ENCODE measurements around the gene EXOC2.

DNA sequence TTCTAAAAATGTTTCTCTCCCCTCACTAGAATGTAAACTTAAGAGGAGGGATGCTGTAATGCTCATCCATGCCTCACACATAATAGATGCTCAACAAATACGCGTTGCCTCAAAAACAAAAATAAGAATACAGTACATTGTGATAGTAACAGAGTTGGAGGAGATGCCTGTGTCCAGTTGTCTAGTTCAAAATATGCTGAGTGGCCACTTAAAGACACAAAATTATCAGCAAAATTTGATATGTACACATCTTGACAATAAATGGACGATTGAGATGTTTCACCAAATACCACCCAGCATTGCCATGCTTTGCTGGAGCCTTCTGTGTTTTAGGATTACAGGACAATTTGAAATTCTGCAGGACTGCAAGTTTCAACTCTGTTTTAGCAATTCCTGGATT lies 7.6 kb upstream of the EXOC2 start:
- TF ChIP-seq, protein P1, sequence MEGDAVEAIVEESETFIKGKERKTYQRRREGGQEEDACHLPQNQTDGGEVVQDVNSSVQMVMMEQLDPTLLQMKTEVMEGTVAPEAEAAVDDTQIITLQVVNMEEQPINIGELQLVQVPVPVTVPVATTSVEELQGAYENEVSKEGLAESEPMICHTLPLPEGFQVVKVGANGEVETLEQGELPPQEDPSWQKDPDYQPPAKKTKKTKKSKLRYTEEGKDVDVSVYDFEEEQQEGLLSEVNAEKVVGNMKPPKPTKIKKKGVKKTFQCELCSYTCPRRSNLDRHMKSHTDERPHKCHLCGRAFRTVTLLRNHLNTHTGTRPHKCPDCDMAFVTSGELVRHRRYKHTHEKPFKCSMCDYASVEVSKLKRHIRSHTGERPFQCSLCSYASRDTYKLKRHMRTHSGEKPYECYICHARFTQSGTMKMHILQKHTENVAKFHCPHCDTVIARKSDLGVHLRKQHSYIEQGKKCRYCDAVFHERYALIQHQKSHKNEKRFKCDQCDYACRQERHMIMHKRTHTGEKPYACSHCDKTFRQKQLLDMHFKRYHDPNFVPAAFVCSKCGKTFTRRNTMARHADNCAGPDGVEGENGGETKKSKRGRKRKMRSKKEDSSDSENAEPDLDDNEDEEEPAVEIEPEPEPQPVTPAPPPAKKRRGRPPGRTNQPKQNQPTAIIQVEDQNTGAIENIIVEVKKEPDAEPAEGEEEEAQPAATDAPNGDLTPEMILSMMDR (IDR thresholded peaks at IDR 0.05) = no peak
- no peak for TF ChIP-seq POLR2A (IDR thresholded peaks at IDR 0.05)
